ENCODE data around the gene SHF. TPM values are rescaled to one million over a fixed set of nuclear protein-coding genes. Genes with fewer than 3 reads are reported as not detected.
A peak's percentile ranks its signal among the peaks of the same experiment; 100 is the strongest.

Gene SHF
- total RNA-seq, 1 experiment from 2014 or later, result 42.9 TPM

GRCh38 chr15:45164914-45165313, 22.9 kb downstream of the SHF start:
- Histone ChIP-seq H3K36me3 (ENCODE audit: insufficient read depth, low read length, poor library complexity, severe bottlenecking) (peaks cover 5% of the 10 kb centered on the region), H3K4me1 (ENCODE audit: insufficient read depth, low read length, poor library complexity, severe bottlenecking) (peaks cover 20% of the 10 kb centered on the region), H3K9me3 (ENCODE audit: low read depth, low read length, poor library complexity, severe bottlenecking) (no peaks in the 10 kb centered on the region), H3K4me3 (ENCODE audit: low read depth, low read length, poor library complexity, severe bottlenecking) (no peak overlapping the region), H3K27me3 (replicated peaks; ENCODE audit: insufficient read depth, low read depth, low read length, poor library complexity) (no peaks in the 10 kb centered on the region), H3K27ac (ENCODE audit: low read depth, low read length, poor library complexity, severe bottlenecking) (no peak overlapping the region)
- intact Hi-C loops (cut with micrococcal nuclease; ENCODE audit: unreplicated experiment), result loop anchor here (5.0 kb wide), 3 partner anchors 237 to 447 kb away; a partner anchor contains a TSS
- ChIA-PET CTCF (no interaction called here), POLR2A (ENCODE audit: low non-redundant PET) (no interaction called here)
- TF ChIP-seq CTCF (conservative IDR thresholded peaks at IDR 0.05; ENCODE audit: low read depth, low read length), result no peak
- no peak for TF ChIP-seq EZH2 (IDR thresholded peaks at IDR 0.05; ENCODE audit: borderline replicate concordance, low read depth, low read length, poor library complexity, severe bottlenecking)
- no TSS peak for BruUV-seq (replicated peaks)
- DNase-seq (ENCODE audit: low spot score), result no peak

GRCh38 chr15:45163508-45163856, 24.3 kb downstream of the SHF start:
- no peak overlapping the region for H3K4me3 ChIP-seq (ENCODE audit: low read depth, low read length, poor library complexity, severe bottlenecking)
- H3K9me3 ChIP-seq (ENCODE audit: low read depth, low read length, poor library complexity, severe bottlenecking), result no peaks in the 10 kb centered on the region
- peaks cover 5% of the 10 kb centered on the region for H3K36me3 ChIP-seq (ENCODE audit: insufficient read depth, low read length, poor library complexity, severe bottlenecking)
- intact Hi-C loops (cut with micrococcal nuclease; ENCODE audit: unreplicated experiment), result loop anchor here (1.0 to 5.0 kb wide), 3 partner anchors 38 to 449 kb away; a partner anchor contains a TSS
- H3K27ac ChIP-seq (ENCODE audit: low read depth, low read length, poor library complexity, severe bottlenecking), result no peak overlapping the region
- H3K4me1 ChIP-seq (ENCODE audit: insufficient read depth, low read length, poor library complexity, severe bottlenecking), result peaks cover 16% of the 10 kb centered on the region
- ChIA-PET CTCF (interaction anchor here (0.6 to 1.6 kb wide), 14 partner anchors 18 to 294 kb away, joined by 3 to 9 read pairs (median 4); partner anchors contain the start of gene SHF), POLR2A (ENCODE audit: low non-redundant PET) (no interaction called here)
- TF ChIP-seq EZH2 (IDR thresholded peaks at IDR 0.05; ENCODE audit: borderline replicate concordance, low read depth, low read length, poor library complexity, severe bottlenecking), result no peak
- TF ChIP-seq CTCF (conservative IDR thresholded peaks at IDR 0.05; ENCODE audit: low read depth, low read length), result no peak
- BruUV-seq (replicated peaks), result no TSS peak
- DNase-seq (ENCODE audit: low spot score), result no peak
- H3K27me3 ChIP-seq (replicated peaks; ENCODE audit: insufficient read depth, low read depth, low read length, poor library complexity), result no peaks in the 10 kb centered on the region

- H3K36me3 ChIP-seq (ENCODE audit: insufficient read depth, low read length, poor library complexity, severe bottlenecking), result peaks cover 3% of the 10 kb centered on the region
- no peak overlapping the region for H3K4me3 ChIP-seq (ENCODE audit: low read depth, low read length, poor library complexity, severe bottlenecking)
- CTCF ChIA-PET, result interaction anchor here (0.6 to 1.6 kb wide), 18 partner anchors 19 to 451 kb away, joined by 3 to 9 read pairs (median 4); partner anchors contain the start of gene SHF
- H3K9me3 ChIP-seq (ENCODE audit: low read depth, low read length, poor library complexity, severe bottlenecking), result no peaks in the 10 kb centered on the region
- TF ChIP-seq CTCF (conservative IDR thresholded peaks at IDR 0.05; ENCODE audit: low read depth, low read length) (peak; percentile 89), EZH2 (IDR thresholded peaks at IDR 0.05; ENCODE audit: borderline replicate concordance, low read depth, low read length, poor library complexity, severe bottlenecking) (no peak)
- peak; percentile 85 for DNase-seq (ENCODE audit: low spot score)
- POLR2A ChIA-PET (ENCODE audit: low non-redundant PET), result interaction anchor here (0.5 kb wide), 1 partner anchor 37 kb away, joined by 9 read pairs; no protein-coding TSS in a partner anchor
- H3K27me3 ChIP-seq (replicated peaks; ENCODE audit: insufficient read depth, low read depth, low read length, poor library complexity), result no peaks in the 10 kb centered on the region
- no peak overlapping the region for H3K27ac ChIP-seq (ENCODE audit: low read depth, low read length, poor library complexity, severe bottlenecking)
- BruUV-seq (replicated peaks), result no TSS peak
- intact Hi-C loops (cut with micrococcal nuclease; ENCODE audit: unreplicated experiment), result loop anchor here (1.0 to 5.0 kb wide), 3 partner anchors 38 to 449 kb away; a partner anchor contains a TSS
- H3K4me1 ChIP-seq (ENCODE audit: insufficient read depth, low read length, poor library complexity, severe bottlenecking), result peaks cover 15% of the 10 kb centered on the region
These were observed 24.8 kb downstream of the SHF start for GRCh38 chr15:45162771-45163507.
